Right renal pelvis (tissue), 4 donors: ENCODE measurements around the gene NXPH4. TPM values are rescaled to one million over a fixed set of nuclear protein-coding genes. Genes with fewer than 3 reads are reported as not detected.

Experiments used
- DNase-seq, 4 donors: peaks; one replicate each; pipeline ENCODE4 v3.0.0-alpha.2; 2013; ENCODE audit warnings: low read depth in 4 of 4, low spot score in 3 of 4, missing footprints in 1 of 4
- polyA plus RNA-seq, 4 donors: library from polyadenylated mRNA; unstranded; fragments of 120-200 nt; gene quantifications; one replicate each; pipeline ENCODE4 v1.2.1, GENCODE V29; 2013; ENCODE audit not compliant: insufficient read length in 4 of 4

NXPH4 gene
- polyA plus RNA-seq, 4 donors: 2.4 to 4.4 (median 3.1) TPM

DNA sequence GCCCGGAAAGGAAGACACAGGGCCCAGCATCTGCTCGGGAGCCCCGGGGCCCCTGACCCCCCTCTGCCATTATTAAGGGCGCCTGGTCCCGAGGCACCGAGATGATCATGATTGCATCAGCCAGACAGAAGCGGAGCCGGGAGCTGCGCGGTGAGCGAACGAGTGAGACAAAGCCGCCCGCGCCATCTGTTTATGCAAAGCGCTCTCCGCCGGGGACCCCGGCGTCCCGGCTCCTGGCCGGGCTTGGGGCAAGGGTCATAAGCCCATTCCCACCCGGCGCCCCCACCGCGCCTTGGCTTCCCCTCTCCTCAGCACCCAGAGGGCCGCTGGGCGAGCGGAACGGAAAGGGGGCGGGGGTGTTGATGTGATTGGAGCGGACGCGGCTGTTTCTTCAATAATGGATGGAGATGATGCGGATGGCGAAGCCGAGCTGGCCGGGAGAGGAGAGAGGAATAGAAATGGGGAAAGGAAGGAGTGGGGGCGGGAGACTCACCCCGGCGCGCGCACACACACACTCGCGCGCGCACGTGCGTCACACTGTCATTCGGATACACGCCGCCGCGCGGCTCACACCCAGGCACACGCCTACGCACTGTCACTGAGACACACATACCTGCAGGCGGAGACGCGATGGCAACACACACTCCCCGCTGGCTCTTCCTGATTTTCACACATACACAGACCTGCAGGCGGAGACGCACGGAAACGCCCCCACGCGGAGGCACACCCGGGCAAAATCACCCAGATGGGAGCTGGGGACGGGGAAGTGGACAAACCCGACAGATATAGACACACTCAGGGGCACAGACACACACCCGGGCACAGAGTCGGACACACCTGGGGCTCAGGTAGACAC lies 23.7 kb downstream of the NXPH4 start:
- no peak for DNase-seq

DNA sequence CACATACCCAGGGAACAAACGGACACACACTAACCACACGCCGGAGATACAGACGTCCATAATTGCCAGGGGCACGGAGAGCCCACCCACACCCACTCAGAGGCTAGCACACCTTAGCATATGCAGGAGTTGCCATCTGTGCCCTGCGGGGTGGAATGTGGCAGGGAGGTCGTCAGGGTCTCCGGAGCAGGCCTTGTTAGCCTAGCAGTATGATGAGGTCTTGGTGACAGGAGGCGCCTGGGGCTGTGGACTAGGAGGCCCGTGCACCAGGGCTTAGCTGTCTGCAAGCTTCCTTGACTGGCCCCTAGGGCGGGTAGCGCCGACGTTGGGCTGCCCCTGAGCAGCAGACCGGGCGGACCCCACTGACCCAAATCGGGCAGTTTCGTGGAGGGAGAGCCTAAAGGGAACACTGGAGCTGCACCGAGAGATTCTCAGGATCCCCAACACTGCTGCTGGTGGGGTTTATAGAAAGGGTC lies 24.4 kb downstream of the NXPH4 start:
- DNase-seq: no peak

DNA sequence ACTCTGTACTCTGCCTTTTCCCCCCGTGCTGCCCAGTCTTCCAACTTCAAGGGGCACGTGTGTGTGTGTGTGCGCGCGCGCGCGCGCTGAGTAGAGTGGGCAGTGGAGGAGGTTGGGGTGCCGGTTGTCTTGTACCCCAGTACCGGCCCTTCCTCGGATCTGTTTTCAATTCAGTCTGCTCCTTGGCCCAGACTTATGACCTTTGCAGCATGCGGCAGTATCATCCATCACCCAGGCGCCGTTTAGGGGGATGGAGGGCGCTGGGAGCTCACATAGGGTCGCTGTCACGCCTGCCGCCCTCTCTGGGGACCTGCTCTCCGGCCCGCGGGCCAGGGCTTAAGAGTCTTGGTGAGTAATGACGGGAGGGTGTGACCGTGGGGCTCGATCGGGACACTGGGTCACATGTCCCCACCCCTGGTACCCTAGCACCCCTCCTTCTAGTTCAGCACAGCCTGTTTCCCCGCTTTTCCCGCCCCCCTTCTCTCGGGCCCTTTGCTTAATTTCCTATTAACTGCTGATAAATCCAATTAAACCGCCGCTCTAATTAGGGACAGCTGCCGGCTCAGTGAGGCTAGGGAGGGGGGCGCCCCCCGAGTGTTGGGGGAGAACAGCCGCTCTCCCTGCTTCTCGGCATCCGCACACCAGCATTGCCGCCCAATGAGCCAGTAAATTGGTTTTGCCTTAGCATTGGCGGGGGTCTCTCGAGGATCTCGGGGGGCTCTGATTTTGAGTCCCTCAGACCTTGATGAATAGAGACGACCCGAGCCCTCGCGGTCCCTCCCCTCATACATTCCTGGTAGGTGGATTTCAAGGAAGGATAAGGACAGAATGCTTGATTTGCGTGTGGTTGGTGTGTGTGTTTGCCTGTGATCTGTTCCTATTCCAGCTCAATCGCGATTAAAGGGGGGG lies 25.1 kb downstream of the NXPH4 start:
- DNase-seq: no peak

DNA sequence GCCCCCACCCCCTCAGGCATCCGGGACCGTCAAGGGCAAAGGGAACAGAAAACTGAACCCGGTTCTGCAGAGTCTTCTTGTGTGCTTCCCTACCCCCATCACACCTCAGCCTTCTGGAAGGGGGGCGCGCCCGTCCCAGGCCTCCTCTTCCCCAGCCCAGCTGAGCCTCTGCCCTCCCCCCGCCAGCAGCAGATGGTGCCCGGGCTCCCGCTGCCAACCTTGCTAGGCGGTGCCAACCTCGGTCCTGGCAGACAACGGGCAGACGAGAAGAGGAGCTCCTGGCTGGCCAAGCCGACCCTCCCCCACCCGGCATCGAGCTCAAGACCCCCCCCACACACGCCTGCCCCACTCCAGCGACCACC lies 25.7 kb downstream of the NXPH4 start:
- no peak for DNase-seq

DNA sequence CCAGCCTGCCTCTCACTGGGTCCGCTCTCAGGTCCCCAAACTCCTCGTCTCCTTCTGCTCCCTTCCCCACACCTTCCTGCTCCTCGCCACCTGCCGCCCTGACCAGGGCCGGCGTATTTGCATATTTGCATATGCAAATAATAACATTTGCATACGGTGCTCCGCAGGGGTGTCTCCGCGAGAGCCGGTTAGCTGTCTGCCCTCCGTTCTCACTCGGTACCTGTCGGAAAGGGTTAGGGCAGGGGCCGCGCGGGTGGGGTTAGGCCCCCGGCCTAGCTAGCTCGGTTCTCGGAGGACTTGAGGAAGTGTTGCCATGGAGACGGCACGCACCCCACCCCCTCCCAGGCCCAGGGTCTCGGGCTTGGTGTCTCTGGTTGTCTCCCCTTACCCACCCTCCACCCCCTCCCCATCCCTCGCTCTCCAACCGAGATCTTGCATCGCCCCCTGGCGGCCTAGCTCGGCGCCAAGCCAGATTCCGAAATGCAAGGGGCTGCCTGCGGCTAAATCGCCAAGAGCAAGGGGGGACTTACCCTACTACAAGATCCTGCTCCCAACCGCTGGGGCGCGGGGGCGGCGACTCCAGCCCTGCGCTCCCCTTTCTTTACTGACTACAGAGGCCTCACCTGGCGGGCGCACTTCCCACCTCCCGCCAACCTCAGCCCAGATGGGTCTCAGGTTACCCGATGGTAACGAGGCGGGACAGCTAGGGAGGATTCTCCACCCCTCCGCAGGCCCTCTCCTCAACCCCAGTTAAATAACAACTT lies 26.3 kb downstream of the NXPH4 start:
- DNase-seq: peak in 2 of 4 donors; percentile 77 to 81

DNA sequence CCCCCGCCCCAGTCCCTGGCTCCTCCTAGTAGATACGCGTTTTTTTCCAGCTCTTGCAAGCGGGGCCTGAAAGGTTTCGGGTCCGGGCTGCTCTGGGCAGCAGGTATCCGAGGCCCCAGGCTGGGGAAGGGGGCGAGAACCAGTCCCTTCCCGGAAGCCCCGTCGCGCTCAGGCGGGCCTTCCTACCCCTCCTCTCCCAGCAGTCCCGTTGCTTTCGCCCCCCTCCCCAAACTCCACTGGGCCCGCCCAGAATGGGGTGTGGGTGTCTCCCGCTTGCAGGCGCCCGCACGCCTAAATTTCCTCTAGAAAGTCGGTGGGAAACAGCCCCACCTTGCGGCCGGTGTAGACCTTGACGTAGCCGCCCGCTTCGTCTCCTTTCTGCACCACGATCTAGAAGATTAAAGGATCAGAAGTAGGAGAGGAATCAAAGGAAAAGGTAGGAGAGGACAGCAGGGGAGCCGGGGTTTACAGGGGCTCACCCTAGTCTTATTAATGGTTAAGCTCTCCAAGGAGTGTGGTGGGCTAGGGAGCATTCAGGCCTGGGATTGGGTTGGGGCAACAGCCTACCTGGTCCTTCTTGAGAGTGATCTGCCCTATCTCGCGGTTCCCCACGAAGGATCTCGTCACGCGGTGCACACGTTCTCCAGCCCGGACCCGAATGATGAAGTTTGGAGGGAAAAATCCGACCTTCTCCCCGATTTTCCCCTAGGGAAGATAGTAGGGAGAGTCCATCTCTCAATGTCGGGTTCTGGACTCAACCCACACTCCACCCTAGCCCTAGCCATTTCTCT lies 27.1 kb downstream of the NXPH4 start:
- DNase-seq: peak in 1 of 4 donors; percentile 74

DNA sequence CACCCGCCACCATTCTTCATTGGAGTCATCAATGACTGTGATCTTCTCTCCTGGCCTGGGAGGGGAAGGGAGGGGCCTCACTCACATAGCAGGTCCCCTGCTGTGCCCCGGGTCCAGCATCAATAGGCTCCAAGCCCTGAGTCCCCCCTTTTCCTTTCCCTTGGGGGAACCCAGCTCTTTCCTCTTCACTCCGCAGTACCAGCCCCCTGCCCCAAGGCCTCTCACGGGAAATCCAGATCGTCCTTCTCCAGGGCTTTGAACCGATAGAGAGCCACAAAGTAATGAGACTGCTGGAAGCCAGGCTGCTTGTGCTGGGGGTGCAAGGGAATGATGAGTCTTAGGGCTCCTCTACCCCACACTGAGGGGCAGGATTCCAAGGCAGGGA lies 27.7 kb downstream of the NXPH4 start:
- DNase-seq: no peak

DNA sequence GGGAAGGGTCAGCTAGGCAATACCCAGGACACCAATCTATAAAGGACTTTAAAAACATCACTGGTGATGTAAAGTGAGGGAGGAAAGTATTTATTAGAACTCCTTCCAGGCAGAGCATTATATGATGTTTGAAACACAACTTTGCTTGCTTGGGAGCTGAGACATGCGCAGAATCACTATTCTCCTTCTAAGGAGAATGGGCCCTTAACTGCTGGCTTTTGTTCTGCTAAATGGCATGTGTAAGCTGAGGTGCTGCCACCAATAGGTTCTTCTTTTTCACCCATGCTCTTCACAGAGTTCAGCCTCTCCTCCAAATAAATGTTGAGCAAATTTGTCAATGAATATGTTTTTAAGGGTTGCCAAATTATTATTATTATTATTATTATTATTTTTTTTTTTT lies 30.4 kb downstream of the NXPH4 start:
- no peak for DNase-seq

DNA sequence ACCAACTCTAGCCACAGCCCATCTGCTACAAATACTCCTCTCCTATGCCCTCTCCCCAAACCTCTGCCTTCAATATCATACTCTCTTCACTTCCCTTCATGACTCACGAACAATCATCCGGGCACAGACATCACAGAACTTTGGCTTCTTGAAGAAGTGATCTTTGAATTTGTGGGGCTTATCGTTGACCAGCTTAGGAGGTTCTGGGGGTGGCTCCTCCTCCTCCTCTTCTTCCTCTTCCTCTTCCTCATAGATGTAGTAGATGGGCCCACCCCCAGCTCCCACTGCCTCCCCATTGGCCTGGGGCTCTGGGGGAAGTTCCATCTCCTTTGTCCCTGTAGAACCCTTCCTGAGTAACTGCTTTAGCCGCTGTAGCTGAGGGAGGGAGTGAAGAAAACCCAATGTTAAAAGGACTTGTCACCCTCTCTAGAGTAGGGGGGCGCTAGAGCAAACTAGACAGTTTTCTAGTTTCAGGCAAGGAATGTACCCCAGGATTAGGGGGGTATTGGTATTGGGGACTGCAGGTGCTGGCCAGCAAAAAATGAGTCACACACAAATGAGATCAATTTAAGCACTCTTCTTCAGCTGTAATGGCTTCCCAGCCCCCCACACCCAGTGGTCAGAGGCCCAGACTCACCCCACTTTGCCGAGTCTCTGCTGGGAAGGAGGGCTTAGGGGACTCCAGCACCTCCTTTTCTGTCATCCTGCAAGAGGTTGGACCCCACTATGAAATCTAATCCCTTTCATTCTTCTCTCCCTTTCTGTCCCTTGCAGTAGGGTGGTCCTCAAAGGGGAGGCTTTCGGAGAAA lies 32.5 kb downstream of the NXPH4 start:
- DNase-seq: no peak

DNA sequence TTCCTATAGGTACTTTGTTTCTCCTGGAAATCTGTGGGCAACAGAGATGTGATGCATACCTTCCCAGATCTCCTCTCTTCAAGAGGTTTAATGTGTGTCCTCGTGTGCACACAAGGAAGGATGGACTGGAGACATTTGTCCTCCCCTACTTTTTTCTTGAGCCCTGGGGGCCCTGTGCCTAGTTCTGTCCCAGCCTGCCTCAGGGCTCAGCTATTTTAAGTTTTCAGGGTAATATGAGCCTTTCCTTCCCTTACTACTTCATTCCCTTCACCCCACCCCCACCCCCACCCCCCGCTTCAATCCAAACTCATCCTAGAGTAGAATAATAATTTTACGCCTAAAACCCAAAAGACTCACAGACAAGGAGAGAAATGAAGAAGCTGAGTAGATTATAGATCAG lies 33.9 kb downstream of the NXPH4 start:
- DNase-seq: no peak

DNA sequence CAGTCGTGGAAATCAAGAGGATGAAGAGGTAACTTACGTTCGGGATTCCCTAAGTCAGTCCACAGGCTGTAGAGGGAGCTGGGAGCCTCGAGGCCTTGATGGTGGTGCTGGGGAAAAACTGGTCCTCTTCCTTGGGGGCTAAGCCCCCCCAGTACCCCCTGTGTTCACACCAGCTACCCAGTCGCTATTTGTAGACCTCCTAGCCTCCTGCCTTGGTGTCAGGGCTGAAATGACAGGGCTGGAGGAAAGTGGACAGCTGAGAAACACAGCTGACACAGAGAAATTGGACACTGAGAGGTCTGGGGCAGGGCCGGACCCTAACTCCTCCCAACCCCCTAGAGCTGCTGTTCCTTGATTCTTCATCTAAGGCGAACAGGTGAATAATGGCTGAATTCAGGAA lies 34.4 kb downstream of the NXPH4 start, which contains the start of gene STAC3:
Gene STAC3, minus strand, starts transcription at position 232 of the 400 bp plus-strand sequence. CDS start 1,551 bp downstream, outside the sequence.
- no peak for DNase-seq

DNA sequence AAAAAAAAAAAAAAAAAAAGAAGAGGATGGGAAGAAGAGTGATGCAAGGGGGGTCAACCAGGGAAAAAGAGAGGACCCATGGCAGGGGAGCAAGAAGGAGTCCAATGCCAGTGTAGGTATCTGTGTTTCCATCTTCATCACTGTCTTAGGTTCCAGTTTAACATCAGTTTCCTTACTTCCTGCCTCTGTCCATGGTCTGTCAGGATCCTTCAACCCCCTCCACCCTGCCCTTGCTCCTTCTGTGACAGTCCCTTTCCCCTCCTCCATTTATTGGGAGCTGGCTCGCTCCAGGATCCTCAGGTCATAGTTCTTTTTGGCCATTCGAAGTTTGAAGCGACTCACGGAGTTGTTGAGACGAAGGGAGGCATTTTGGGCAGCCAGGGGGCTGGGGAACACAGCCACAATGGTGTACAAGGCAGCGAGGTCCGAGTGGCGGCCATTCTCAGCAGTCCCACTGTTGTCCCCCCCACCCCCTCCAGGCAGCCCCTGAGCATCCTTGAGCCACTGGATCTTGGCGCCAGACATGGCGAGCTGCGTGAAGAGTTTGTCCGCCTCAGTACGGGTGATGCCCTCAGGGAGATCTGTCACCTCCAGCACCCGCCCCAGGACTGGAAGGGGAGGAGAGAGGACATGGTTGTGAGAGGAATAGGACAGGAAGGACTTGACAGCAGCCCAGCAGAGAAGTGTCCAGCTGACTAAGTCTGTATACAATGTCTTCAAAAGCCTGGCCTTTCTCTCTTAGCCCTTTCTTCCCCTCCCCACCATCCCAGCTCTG lies 38.1 kb downstream of the NXPH4 start:
- no peak for DNase-seq

DNA sequence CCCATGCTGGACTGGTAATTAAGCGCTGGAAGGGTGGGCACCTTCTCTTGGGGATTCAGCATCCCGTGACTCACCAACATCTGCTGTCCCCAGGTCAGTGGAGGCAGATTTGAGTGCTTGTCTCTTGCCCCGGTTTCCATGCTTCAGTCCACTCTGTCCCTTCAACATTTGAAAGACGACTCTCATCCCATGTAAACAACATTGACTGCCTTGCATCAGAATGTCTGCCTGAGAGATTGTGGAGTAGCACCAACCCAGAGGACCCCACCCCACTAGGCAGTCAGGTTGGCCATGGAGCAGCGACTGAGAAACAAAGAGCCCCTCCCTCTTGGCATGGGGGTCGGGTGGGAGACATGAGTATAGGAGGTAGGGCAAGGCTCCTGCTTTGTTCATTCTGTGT lies 39.3 kb downstream of the NXPH4 start:
- no peak for DNase-seq

DNA sequence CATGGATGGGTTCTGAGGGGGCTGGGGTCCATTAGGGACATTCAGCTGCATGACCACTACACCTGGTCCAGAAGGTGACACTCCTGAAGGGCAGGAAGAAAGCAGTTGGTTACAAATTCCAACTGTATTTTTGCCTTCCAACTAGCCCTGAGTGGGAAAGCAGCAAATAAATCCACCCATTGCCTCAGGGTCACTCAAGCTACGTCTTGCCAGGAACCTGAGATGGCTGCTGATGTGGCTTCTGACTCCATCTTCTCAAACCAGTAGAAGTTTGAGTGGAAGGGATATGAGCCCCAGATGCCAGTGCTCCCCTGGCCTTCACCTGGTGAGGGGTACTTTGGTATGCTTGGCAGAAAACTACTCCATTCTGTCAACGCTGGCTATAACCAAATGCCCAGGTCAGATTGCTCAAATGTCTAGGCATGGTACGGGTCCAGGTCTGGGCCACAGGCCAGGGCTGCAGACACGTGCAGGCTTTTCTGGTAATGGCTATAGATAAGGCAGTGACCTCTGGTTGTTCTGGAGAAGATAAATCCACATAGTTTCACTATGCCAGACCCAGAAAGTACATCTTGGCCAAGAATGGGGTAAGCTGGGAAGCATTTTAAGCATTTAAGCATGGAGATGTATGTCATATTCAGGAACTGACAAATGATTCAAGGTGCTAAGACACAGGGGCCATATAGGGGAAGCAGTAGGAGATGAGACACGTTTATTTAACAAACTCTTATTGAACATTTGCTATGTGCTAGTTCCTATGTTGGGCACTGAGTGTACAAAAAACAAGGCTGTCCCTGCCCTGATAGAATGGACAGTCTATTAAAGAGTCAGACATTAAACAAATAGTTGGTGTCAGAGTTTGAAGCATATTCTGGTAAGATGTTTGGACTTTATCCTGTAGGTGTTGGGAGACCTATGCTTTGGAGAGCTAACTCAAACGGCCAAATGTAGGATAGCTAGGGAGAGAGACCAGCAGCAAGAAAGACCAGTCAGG lies 42.7 kb downstream of the NXPH4 start:
- no peak for DNase-seq

DNA sequence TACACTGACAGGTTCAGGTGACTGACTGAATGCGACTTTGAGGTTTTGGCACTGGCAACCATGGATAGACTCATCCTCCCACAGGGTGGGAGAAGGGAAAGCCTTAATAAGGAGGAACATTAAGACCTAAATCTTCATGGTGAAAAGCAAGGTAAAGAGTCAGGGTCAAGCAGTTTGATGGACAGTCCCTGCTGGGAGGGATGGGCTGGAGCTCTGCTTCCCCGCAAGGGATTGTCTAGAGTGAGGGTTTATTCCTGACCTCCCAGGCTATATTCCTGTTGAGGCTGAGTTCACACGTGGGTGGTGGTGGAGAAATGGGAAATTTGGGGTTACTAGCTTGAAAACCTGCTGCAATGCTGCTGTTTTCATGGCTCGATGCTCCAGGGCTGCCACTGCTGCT lies 43.8 kb downstream of the NXPH4 start:
- DNase-seq: no peak

DNA sequence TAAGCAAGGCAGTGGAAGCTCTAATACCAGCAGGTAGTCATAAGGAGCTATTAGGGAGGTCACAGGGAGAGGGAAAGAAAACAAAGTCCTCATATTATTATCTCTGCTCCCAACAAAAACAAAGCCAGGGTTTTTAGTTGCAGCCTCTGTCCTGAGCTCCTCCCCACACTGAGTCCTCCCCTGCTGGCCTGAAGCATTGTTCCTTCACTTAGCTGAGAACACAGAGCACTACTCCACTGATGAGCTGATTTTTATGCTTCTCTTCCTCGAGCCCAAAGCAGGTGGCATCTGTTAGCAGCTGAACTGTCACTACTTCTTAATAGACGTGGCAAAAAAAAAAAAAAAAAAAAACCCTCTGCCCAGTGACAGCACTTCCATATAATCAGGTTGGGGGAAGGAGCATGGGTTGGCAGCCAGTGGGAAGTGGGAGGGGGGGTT lies 44.9 kb downstream of the NXPH4 start:
- DNase-seq: no peak
